GM23338 (cell line): ENCODE measurements around the gene CTU2.

Experiments used
- CREB1 ChIP-seq: fragments of 250-450 bp; sonication (Bioruptor Pico); IDR thresholded peaks from 2 replicates; pipeline ENCODE4 v1.5.0; 2020; ENCODE audit warnings: low read depth, mild to moderate bottlenecking, moderate library complexity
- EZH2 ChIP-seq: fragments of 200-600 bp; sonication (generic); IDR thresholded peaks from one replicate; pipeline ENCODE4 v1.8.0; 2017; ENCODE audit warnings: antibody characterized with exemption, mild to moderate bottlenecking, low read depth; ENCODE audit not compliant: unreplicated experiment
- EZH2phosphoT487 ChIP-seq: fragments of 200-600 bp; sonication (generic); IDR thresholded peaks from one replicate; pipeline ENCODE4 v1.8.1; 2018; ENCODE audit warnings: antibody characterized with exemption; ENCODE audit not compliant: unreplicated experiment
- JUNB ChIP-seq: IDR thresholded peaks from one replicate; pipeline ENCODE4 v1.6.1; 2016; ENCODE audit warnings: antibody characterized with exemption; ENCODE audit not compliant: unreplicated experiment
- NANOG ChIP-seq: IDR thresholded peaks from 2 replicates; pipeline ENCODE4 v1.6.1; 2016; ENCODE audit warnings: antibody characterized with exemption, borderline replicate concordance
- POLR2AphosphoS5 ChIP-seq: IDR thresholded peaks from 2 replicates; pipeline ENCODE4 v1.6.1; 2016; ENCODE audit warnings: antibody characterized with exemption, low read depth
- STAT1 ChIP-seq: IDR thresholded peaks from one replicate; pipeline ENCODE4 v1.6.1; 2016; ENCODE audit warnings: antibody characterized with exemption; ENCODE audit not compliant: unreplicated experiment
- ZNF114 ChIP-seq: fragments of 250-450 bp; sonication (Bioruptor Pico); IDR thresholded peaks from 2 replicates; pipeline ENCODE4 v1.5.0; 2020; ENCODE audit warnings: mild to moderate bottlenecking, moderate library complexity
- ZNF331 ChIP-seq: fragments of 250-450 bp; sonication (Bioruptor Pico); IDR thresholded peaks from 2 replicates; pipeline ENCODE4 v1.5.0; 2020; ENCODE audit warnings: low read depth, mild to moderate bottlenecking, moderate library complexity
- TF ChIP-seq, protein P1 (sequence below), 2 experiments: fragments of 200-600 bp in 1 of 2; sonication (generic) in 1 of 2; conservative IDR thresholded peaks; 2 replicates each; pipeline versions ENCODE4 v1.5.1 to v1.6.1; 2016 to 2017; ENCODE audit warnings: antibody characterized with exemption in 2 of 2, low read depth in 2 of 2, mild to moderate bottlenecking in 2 of 2, moderate library complexity in 1 of 2
- TF ChIP-seq, protein P2 (sequence below): IDR thresholded peaks from one replicate; pipeline ENCODE4 v1.6.1; 2018; ENCODE audit warnings: antibody characterized with exemption; ENCODE audit not compliant: unreplicated experiment
- TF ChIP-seq, protein P3 (sequence below): IDR thresholded peaks from 2 replicates; pipeline ENCODE4 v1.6.1; 2016; ENCODE audit warnings: antibody characterized with exemption
- TF ChIP-seq, protein P4 (sequence below): fragments of 250-450 bp; sonication (Bioruptor Pico); IDR thresholded peaks from 2 replicates; pipeline ENCODE4 v1.5.0; 2020; ENCODE audit warnings: mild to moderate bottlenecking, moderate library complexity

DNA sequence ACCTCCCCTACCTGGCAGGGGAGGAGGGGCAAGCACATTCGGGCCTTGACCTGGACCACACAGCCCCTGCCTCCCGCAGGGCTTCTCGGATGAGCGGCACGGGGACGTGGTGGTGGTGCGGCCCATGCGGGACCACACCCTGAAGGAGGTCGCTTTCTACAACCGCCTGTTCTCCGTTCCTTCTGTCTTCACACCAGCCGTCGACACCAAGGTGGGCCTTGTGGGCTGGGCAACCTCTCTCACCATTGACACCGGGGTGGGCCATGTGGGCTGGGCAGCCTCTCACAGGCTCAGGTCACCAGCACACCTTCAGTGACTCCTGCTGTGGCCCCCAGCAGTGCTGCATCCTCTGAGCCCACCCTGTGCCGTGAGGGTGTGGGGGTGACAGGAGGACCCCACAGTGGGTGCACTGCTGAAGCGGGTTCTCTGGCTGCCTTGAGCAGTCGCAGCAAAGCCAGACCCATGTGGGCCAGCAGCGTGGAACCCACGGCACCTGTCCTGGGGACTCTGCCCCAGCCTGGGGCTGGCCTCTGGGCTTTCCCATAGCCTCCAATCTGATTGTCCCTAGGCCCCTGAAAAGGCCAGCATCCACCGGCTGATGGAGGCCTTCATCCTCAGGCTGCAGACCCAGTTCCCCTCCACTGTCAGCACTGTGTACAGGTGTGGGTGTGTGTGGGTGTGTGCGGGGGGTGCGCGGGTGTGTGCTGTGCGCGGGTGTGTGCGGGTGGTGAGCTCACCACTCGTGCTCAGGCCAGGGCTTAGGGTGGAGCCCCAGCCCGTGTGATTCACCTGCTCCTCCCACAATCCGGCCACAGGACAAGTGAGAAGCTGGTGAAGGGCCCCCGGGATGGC lies 7.5 kb downstream of the CTU2 start:
- TF ChIP-seq, protein P1, sequence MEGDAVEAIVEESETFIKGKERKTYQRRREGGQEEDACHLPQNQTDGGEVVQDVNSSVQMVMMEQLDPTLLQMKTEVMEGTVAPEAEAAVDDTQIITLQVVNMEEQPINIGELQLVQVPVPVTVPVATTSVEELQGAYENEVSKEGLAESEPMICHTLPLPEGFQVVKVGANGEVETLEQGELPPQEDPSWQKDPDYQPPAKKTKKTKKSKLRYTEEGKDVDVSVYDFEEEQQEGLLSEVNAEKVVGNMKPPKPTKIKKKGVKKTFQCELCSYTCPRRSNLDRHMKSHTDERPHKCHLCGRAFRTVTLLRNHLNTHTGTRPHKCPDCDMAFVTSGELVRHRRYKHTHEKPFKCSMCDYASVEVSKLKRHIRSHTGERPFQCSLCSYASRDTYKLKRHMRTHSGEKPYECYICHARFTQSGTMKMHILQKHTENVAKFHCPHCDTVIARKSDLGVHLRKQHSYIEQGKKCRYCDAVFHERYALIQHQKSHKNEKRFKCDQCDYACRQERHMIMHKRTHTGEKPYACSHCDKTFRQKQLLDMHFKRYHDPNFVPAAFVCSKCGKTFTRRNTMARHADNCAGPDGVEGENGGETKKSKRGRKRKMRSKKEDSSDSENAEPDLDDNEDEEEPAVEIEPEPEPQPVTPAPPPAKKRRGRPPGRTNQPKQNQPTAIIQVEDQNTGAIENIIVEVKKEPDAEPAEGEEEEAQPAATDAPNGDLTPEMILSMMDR (conservative IDR thresholded peaks at IDR 0.05; ENCODE audit: low read depth in 2 of 2): no peak
- TF ChIP-seq EZH2 (no peak), POLR2AphosphoS5 (no peak), CREB1 (CRISPR knock-in tag) (no peak), ZNF114 (CRISPR knock-in tag) (no peak), EZH2phosphoT487 (no peak), ZNF331 (CRISPR knock-in tag) (no peak), NANOG (no peak), JUNB (no peak), STAT1 (no peak)
- TF ChIP-seq, protein P2, sequence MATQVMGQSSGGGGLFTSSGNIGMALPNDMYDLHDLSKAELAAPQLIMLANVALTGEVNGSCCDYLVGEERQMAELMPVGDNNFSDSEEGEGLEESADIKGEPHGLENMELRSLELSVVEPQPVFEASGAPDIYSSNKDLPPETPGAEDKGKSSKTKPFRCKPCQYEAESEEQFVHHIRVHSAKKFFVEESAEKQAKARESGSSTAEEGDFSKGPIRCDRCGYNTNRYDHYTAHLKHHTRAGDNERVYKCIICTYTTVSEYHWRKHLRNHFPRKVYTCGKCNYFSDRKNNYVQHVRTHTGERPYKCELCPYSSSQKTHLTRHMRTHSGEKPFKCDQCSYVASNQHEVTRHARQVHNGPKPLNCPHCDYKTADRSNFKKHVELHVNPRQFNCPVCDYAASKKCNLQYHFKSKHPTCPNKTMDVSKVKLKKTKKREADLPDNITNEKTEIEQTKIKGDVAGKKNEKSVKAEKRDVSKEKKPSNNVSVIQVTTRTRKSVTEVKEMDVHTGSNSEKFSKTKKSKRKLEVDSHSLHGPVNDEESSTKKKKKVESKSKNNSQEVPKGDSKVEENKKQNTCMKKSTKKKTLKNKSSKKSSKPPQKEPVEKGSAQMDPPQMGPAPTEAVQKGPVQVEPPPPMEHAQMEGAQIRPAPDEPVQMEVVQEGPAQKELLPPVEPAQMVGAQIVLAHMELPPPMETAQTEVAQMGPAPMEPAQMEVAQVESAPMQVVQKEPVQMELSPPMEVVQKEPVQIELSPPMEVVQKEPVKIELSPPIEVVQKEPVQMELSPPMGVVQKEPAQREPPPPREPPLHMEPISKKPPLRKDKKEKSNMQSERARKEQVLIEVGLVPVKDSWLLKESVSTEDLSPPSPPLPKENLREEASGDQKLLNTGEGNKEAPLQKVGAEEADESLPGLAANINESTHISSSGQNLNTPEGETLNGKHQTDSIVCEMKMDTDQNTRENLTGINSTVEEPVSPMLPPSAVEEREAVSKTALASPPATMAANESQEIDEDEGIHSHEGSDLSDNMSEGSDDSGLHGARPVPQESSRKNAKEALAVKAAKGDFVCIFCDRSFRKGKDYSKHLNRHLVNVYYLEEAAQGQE: no peak
- TF ChIP-seq, protein P3, sequence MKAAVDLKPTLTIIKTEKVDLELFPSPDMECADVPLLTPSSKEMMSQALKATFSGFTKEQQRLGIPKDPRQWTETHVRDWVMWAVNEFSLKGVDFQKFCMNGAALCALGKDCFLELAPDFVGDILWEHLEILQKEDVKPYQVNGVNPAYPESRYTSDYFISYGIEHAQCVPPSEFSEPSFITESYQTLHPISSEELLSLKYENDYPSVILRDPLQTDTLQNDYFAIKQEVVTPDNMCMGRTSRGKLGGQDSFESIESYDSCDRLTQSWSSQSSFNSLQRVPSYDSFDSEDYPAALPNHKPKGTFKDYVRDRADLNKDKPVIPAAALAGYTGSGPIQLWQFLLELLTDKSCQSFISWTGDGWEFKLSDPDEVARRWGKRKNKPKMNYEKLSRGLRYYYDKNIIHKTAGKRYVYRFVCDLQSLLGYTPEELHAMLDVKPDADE: no peak
- TF ChIP-seq, protein P4, sequence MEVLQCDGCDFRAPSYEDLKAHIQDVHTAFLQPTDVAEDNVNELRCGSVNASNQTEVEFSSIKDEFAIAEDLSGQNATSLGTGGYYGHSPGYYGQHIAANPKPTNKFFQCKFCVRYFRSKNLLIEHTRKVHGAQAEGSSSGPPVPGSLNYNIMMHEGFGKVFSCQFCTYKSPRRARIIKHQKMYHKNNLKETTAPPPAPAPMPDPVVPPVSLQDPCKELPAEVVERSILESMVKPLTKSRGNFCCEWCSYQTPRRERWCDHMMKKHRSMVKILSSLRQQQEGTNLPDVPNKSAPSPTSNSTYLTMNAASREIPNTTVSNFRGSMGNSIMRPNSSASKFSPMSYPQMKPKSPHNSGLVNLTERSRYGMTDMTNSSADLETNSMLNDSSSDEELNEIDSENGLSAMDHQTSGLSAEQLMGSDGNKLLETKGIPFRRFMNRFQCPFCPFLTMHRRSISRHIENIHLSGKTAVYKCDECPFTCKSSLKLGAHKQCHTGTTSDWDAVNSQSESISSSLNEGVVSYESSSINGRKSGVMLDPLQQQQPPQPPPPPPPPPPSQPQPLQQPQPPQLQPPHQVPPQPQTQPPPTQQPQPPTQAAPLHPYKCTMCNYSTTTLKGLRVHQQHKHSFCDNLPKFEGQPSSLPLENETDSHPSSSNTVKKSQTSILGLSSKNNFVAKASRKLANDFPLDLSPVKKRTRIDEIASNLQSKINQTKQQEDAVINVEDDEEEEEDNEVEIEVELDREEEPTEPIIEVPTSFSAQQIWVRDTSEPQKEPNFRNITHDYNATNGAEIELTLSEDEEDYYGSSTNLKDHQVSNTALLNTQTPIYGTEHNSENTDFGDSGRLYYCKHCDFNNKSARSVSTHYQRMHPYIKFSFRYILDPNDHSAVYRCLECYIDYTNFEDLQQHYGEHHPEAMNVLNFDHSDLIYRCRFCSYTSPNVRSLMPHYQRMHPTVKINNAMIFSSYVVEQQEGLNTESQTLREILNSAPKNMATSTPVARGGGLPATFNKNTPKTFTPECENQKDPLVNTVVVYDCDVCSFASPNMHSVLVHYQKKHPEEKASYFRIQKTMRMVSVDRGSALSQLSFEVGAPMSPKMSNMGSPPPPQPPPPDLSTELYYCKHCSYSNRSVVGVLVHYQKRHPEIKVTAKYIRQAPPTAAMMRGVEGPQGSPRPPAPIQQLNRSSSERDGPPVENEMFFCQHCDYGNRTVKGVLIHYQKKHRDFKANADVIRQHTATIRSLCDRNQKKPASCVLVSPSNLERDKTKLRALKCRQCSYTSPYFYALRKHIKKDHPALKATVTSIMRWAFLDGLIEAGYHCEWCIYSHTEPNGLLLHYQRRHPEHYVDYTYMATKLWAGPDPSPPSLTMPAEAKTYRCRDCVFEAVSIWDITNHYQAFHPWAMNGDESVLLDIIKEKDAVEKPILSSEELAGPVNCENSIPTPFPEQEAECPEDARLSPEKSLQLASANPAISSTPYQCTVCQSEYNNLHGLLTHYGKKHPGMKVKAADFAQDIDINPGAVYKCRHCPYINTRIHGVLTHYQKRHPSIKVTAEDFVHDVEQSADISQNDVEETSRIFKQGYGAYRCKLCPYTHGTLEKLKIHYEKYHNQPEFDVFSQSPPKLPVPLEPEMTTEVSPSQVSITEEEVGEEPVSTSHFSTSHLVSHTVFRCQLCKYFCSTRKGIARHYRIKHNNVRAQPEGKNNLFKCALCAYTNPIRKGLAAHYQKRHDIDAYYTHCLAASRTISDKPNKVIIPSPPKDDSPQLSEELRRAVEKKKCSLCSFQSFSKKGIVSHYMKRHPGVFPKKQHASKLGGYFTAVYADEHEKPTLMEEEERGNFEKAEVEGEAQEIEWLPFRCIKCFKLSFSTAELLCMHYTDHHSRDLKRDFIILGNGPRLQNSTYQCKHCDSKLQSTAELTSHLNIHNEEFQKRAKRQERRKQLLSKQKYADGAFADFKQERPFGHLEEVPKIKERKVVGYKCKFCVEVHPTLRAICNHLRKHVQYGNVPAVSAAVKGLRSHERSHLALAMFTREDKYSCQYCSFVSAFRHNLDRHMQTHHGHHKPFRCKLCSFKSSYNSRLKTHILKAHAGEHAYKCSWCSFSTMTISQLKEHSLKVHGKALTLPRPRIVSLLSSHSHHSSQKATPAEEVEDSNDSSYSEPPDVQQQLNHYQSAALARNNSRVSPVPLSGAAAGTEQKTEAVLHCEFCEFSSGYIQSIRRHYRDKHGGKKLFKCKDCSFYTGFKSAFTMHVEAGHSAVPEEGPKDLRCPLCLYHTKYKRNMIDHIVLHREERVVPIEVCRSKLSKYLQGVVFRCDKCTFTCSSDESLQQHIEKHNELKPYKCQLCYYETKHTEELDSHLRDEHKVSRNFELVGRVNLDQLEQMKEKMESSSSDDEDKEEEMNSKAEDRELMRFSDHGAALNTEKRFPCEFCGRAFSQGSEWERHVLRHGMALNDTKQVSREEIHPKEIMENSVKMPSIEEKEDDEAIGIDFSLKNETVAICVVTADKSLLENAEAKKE: no peak
